HTR-8/SVneo (cell line): ENCODE measurements around the gene SPATA3.
A peak's percentile ranks its signal among the peaks of the same experiment; 100 is the strongest.
"Not testable (repeated sequence)": the region's sequence is repeated elsewhere in the genome, so short reads cannot be mapped to it uniquely, and the experiment has no call there.

Source experiments
- DNase-seq: peaks from one replicate; pipeline ENCODE4 v3.0.0; 2011; ENCODE audit warnings: low spot score, mixed read lengths; ENCODE audit not compliant: insufficient read length
- FAIRE-seq: peaks from 2 replicates; lab custom pipeline; 2011; peaks lifted over from hg19 to GRCh38; lab: Jason Lieb, UNC

The SPATA3 gene

DNA sequence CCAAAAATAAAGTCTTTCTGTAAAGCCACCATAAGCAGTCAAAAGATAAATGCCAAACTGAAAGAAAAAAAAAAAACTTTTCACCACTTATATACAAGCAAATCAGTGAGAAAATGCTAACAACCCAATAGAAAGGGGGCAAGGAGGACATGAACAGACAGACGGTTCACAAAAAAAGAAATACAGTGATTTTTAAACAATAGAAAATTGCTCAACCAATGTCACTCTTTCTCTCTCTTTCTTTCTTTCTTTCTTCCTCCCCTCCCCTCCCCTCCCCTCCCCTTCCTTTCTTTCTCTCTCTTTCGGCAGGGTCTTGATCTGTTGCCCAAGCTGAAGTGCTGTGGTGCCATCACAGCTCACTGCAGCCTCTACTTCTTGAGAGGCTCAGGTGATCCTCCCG lies 28.8 kb upstream of the SPATA3 start:
- DNase-seq (no peak), FAIRE-seq (no peak)

DNA sequence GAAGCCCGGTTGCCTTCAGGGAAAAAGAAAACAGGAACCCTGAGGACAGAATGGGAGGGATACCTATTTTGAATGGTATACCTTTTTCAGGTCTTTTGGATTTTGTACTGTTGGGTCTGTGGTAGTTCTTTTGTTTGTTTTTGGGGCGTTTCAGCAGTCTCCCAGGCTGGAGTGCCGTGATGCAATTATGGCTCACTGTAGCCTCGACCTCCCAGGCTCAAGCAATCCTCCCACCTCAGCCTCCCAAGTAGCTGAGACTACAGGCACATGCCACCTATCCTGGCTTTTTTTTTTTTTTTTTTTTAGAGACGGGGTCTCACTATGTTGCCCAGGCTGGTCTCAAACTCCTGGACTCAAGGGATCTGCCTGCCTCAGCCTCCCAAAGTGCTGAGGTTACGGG lies 27.6 kb upstream of the SPATA3 start:
- DNase-seq, FAIRE-seq: not testable (repeated sequence)

DNA sequence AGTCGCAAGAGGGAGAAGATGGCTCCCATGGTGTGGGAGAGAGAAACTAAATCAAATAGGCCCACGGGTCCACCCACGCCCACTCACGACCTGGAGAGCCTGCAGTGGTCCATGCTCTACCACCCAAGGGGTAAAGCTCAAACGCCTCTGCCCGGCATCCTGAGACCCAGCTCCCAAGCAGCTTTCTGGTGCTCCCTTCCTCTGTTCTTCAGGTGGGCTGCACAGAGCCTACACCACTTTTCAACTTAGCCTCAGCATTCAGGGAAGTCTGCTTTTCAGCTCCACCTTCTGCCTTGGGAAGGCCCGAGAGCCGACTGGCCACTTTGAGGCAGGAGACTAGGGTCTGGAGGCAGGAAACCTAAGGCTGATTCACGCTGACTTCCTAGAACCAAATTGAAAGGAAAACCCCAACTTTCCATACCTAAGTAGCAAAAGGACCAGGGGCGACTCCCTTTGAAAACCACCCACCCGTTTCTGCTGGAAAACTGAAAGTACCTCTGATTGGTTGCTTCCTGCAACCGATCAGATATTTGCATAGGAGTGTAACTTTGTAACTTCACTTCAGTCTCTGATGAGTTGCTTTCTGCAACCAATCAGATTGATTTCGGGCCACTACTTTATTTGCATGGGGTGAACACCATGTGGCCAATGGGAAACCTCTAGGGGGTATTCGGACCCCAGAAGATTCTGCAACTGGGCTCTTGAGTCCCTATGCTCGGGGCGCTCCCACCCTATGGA lies 26.8 kb upstream of the SPATA3 start:
- no peak for FAIRE-seq
- DNase-seq: no peak

DNA sequence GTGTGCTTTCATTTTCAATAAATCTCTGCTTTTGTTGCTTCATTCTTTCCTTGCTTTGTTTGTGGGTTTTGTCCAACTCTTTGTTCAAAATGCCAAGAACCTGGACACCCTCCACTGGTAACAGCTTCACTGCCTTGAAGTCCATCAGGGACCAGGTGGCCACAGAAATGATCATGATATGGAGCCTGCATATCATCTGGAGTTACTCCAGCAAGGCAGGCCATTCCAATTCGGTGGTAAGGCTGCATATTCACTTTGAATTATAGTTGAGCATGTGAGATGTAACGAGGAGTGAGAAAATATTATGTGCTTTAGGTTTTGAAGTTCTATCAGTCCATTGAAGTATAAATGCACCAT lies 26.3 kb upstream of the SPATA3 start:
- FAIRE-seq (peak; percentile 23), DNase-seq (no peak)

DNA sequence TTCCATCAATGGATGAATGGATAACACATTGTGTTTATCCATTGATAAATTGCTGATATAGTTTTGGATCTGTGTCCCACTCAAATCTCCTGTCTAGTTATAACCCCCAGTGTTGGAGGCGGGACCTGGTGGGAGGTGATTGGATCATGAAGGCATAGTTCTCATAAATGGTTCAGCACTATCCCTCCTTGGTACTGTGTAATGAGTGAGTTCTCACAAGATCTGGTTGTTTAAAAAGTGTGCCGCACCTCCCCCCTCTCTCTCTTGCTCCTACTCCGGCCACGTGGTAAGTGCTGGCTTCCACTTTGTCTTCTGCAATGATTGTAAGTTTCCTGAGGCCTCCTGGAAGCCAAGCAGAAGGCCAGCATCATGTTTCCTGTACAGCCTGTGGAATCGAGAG lies 23.9 kb upstream of the SPATA3 start:
- DNase-seq: no peak
- no peak for FAIRE-seq

DNA sequence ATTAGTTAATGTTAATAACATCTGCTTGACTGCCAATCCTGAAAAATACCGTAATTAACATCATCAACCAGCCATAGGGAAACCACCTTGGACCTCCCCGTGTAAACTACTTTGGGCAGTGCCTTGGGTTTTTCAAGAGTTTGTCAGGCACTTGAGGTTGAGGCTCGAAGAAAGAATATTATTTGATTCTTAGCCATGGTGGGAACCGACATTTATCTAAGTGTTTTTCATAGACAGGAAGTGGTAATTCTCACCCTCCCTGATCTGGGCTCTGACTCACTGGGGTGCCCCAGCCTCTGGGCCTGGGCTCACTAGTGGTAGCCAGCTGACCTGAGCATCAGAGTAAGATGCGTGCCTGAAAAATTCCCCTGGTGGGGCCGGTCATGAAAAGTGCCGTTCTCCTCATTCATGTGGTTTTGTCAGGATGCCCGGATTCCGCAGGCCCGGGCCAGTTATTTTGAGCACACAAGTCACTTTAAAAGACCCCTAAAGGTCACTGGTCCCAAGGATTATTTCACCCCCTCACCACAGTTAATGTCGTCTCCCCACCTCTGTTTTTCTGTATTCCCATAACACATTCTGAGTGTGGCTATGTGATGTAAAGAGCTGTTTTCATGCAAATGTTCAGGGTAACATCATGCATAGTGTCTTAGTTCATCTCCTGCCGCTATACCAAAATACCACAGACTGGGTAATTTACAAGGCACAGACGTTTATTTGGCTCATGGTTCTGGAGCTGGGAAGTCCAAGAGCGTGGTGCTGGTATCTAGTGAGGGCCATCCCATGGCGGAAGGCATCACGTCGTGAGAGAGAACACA lies 21.6 kb upstream of the SPATA3 start:
- FAIRE-seq (no peak), DNase-seq (peak; percentile 93)

DNA sequence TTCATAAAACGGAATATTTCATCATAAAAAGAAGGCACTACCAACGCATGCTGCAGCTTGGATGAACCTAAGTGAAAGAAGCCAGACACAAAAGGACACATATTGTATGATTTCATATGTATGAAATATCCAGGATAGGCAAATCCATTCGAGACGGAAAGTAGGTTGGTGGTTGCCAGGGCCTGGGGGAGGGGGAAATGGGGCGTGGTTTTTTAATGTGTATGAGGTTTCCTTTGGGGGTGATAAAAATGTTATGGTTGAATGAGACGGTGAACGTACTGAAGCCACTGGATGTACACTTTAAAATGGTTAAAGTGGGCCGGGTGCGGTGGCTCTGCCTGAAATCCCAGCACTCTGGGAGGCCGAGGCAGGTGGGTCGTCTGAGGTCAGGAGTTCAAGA lies 20.0 kb upstream of the SPATA3 start:
- DNase-seq: no peak
- FAIRE-seq: no peak

DNA sequence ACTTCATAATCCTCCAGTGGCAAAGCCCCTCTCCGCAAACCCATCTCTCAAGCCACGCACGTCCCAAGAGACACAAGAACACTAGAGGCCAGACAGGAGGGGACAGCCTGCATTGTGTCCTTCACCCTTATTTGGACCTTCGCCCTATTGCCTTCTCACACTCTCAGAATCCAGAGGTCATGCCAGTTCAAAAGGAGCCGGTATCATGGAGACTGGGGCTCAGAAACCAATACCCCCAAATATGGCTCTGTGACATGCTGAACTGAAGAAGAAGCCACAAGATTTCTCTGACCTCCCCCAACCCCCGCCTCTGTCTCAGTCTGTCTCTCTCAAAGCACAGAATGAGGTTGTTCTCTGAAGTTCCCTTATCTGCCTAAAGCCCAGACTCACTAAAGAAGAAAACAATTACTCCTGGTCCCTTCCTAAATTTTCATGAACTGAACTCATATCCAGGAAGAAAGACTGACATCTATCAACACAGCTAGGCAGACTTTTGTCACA lies 19.2 kb upstream of the SPATA3 start:
- no peak for DNase-seq
- FAIRE-seq: no peak

DNA sequence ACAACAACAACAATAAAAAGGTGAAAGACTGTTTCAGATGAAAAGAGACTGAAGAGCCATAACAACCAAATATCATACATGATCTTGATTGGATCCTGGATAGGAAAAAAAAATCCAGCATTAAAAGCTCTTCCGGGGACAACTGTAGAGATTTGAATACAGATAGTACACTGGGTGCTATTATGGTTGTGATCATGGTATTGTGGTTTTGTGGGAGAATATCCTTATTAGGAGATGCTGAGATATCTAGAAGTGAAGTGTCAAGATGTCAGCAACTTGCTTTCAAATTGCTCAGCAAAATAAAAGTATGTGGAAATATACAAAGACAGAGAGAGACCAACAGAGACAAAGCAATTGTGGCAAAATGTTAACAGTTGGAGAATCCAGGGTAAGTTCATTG lies 15.5 kb upstream of the SPATA3 start:
- no peak for DNase-seq
- no peak for FAIRE-seq

DNA sequence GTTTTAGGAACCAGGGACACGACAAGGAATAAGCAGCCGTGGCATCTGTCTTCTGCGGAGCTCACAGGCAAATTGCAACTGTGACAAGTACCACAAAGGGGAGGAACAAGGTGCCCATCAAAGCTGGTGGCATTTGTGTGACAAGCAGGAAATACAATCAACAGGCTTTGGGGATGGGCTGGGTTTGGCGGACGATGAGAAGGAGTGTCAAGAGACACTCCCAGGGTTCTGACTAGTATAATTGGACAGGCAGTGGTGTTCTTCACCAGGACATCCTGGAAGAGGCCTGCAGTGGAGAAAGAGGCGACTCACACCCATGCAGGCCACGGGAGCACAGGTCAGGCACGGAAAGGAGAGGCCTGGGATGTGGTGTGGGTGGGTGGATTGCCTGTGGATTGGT lies 14.2 kb upstream of the SPATA3 start:
- FAIRE-seq (no peak), DNase-seq (no peak)

DNA sequence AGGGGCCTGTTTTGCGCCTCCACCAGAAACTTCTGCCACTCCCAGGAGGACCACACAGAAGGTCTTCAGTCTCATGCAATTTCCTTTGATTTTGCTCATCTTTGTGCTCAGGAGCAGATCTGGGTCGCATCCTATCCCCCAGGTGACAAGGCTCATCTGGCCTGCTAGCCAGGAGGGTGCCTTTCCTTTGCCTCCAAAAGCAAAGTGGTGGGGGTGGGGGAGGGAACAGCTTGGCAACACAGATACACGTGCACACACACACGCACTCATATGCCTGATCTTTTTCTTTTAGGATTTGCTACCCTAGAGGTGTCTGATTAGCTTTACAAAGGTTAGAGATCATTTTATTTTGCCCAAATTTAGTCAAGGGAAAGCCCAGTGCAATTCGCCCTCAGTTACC lies 13.8 kb upstream of the SPATA3 start:
- DNase-seq (no peak), FAIRE-seq (no peak)

DNA sequence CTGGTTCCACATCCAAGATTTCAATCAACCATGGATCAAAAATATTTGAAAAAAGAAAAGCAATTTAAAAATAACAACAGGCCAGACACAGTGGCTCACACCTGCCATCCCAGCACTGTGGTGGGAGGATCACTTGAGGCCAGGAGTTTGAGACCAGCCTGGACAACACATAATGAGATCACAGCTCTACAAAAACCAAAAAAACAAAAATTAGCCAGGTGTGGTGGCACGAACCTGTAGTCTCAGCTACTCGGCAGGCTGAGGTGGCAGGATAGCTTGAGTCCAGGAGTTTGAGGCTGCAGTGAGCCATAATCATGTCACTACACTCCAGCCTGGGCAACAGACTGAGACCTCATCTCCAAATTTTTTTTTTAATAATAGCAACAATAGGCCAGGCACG lies 13.4 kb upstream of the SPATA3 start:
- DNase-seq (no peak), FAIRE-seq (no peak)

DNA sequence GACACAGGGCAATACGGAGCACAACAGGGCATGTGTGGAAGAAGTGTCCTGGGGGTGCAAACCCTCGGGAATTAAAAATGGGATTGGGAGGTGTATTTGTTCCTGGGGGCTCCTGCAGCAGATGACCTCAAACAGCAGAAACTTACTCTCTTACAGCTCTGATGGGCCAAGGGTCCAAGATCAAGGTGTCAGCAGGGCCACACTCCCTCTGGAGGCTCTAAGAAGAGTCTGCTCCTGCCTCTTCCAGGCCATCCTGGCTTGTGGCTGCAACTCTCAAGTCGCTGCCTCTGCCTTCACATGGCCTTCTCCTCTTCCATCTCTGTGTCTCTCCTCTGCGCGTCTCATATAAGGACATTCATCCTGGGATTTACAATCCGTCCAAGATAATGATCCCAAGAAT lies 12.4 kb upstream of the SPATA3 start:
- FAIRE-seq (no peak), DNase-seq (no peak)

DNA sequence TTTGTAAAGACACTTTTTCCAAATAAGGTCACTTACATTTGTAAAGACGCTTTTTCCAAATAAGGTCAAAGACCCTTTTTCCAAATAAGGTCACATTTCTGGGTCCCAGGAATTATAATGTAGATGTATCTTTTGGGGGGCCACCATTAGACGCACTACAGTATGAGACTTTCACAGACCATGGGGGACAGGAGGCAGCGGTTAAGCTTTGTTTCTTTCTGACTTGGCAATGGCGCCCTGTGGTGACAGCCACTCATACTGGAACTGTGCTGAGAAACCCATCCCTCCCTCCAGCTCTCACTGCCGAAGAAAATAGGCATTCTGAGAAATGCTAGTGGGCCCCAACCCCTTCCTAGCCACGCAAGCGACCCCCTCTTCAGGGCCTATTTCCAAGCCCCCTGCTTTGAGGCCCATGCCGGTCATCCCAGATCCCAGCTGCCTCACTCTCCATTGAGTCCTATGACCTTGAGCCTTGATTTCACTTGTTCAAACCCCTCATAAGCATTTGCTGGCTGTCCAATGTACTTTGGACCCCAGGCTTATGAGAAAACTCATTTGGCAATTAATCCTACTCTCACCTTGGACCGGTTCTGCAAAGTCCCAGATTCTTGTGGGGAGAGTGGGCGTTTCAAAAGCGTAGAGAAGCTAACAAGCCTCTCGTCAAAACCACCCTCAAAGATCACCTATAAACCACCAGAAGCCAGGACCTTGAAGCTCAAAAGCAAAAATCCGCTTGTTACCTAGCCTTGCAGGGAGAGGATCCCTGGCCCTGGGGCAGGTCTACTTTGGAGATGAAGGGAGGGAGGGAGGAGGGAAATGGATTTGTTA lies 11.3 kb upstream of the SPATA3 start:
- FAIRE-seq (no peak), DNase-seq (no peak)

DNA sequence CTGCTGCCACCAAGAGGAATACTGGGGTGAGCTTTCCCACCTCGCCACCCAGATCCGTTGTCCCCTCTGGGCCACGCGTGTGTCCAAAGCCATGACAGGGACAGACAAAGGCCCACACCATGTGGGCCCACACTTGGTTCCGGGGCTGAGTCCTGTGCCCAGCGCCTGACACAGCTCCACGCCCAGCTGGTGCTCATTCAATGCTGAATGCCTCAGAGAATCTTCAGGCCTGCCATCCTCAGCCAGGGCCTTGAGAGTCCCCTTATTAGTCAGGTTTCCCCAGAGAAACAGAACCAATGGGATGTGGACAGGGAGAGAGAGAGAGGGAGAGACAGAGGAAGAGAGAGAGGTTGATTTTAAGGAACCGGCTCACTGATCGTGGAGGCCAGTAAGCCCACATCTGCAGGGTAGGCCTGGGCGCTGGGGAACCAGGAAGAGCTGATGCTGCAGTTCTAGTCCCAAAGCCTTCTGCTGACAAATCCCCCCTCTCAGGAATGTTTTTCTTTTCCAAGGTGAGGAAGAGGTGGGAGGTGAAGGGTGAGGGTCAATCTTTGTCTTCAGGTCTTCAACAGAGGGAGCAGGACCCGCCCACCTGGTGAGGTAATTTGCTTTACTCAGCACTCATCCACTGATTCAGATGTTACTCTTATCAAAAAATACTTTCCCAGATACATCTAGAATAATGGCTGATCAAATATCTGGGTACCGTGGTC lies 10.2 kb upstream of the SPATA3 start:
- DNase-seq (no peak), FAIRE-seq (no peak)

DNA sequence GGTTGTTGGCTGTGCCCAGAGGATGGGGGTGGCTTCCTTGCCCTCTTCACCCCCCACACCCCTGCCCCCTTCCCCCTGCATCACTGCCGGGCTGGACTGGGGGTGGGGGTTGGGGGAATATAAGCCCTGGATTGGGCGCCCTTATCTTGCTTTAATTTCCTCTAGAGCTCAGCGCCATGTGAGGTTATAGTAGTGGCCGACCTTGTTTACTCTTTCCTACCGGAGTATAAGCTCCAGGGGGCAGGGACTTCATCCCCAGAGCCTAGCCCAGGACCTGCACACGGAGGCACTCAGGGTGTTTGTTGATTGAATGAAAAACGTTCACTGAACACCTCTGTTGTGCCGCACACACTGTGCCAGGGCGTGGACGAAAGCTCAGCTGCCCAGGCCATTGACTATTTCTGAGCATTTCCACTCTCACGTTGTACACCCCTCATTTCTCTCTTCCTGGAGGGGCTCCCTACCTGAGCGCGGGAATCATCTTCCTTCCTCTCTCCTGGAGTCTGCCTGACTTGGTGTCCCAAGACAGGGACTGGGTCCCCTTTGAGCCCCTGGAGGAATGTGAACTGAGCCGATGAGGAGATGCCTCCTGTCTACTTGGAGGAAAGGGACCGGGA lies 9.3 kb upstream of the SPATA3 start:
- no peak for FAIRE-seq
- DNase-seq: no peak

DNA sequence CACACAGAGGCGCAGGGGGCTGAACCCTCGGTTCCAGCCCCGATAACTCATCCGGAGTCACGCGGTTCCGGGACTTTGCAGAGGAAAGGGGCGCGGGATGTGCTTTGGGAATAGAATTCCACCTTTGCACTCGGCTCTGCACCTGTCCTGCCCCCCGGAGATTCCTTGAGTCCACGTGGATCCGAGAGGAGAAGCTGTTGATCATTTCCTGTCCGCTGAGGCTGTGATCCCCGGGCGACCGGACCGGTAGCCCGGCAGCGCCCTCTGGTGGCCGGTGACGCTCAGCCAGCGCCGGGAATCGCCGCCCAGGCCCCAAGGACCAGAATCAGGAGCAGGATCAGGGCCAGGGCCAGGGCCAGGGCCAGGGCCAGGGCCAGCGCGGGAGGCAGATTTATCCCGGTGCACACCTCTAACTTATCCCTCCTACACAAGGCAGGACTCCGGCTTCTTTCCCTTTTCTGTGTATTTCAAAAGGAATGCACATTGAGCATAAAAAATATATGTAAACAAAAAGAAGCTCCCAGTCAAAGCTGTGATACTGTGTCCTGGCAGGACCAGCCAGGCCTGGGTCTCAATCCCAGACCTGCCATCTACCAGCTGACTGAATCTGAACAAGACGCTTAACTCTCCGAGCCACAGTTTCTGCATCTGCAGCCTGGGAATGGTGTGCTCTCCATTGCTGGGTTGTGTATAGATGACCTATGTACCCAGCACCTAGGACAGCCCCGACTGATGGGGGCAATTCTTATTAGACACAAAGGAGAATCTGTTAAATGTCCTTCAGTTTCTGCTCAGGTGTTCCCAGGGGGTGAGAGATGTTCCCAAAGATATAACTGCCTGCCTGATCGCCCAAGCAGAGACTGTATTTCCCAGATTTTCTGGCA lies 8.5 kb upstream of the SPATA3 start:
- FAIRE-seq: peak; percentile 33
- peak; percentile 92 for DNase-seq

DNA sequence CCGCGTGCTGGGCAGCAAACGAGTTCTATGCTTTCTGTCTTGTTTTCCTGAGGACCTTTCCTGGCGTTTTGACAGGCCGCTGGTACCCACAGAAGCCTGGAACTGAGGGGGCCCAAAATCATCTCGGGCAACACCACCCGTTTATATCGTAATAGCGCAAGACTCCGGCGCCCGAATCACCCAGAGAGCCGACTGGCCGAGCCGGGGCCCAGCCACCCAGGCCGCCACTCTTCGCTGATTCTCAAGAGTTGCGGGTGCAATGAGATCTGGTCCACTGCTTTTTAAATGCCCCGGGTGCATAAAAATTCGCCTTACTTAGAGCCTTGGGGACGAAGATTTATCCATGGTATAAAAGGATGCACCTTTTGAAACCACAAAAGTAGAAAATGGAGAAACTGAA lies 6.2 kb upstream of the SPATA3 start:
- FAIRE-seq: no peak

More for the DNA sequence above, 6.2 kb upstream of the SPATA3 start:
- no peak for DNase-seq
